ENCODE data around the gene PLA2G4B.

Gene PLA2G4B

DNA sequence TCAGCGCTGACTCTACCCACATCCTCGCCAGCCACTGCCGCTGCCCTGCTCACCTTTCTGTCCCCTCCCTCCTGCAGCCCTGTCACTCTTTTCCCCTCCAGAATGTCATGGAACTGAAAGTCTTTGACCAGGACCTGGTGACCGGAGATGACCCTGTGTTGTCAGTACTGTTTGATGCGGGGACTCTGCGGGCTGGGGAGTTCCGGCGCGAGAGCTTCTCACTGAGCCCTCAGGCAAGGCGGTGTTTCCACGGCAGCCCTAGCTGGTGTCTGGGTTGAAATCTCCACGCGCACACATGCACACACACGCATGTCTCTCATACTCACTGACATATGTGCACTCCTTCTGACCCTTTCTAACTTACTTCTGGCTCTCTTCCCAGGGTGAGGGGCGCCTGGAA, 2.0 kb downstream of the PLA2G4B start:
- H3K36me3 ChIP-seq (ENCODE audit: low read depth) = peaks cover 12% of the 10 kb centered on the region; the same call in 1 of the 2 replicates
- no peaks in the 10 kb centered on the region for H3K27me3 ChIP-seq (ENCODE audit: insufficient read depth, poor library complexity, severe bottlenecking)
- no peak for DNase-seq (ENCODE audit: low spot score)
- TF ChIP-seq, protein P1, sequence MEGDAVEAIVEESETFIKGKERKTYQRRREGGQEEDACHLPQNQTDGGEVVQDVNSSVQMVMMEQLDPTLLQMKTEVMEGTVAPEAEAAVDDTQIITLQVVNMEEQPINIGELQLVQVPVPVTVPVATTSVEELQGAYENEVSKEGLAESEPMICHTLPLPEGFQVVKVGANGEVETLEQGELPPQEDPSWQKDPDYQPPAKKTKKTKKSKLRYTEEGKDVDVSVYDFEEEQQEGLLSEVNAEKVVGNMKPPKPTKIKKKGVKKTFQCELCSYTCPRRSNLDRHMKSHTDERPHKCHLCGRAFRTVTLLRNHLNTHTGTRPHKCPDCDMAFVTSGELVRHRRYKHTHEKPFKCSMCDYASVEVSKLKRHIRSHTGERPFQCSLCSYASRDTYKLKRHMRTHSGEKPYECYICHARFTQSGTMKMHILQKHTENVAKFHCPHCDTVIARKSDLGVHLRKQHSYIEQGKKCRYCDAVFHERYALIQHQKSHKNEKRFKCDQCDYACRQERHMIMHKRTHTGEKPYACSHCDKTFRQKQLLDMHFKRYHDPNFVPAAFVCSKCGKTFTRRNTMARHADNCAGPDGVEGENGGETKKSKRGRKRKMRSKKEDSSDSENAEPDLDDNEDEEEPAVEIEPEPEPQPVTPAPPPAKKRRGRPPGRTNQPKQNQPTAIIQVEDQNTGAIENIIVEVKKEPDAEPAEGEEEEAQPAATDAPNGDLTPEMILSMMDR (IDR thresholded peaks at IDR 0.05; ENCODE audit: poor library complexity, severe bottlenecking) = no peak
- H3K4me1 ChIP-seq (ENCODE audit: insufficient read depth, poor library complexity, severe bottlenecking) = peaks cover 7% of the 10 kb centered on the region
- no peak for ATAC-seq (ENCODE audit: low read depth)
- H3K4me3 ChIP-seq (ENCODE audit: severe bottlenecking) = no peak overlapping the region
- no peaks in the 10 kb centered on the region for H3K9me3 ChIP-seq (ENCODE audit: severe bottlenecking)
- no peak overlapping the region for H3K27ac ChIP-seq (ENCODE audit: poor library complexity, severe bottlenecking)

DNA sequence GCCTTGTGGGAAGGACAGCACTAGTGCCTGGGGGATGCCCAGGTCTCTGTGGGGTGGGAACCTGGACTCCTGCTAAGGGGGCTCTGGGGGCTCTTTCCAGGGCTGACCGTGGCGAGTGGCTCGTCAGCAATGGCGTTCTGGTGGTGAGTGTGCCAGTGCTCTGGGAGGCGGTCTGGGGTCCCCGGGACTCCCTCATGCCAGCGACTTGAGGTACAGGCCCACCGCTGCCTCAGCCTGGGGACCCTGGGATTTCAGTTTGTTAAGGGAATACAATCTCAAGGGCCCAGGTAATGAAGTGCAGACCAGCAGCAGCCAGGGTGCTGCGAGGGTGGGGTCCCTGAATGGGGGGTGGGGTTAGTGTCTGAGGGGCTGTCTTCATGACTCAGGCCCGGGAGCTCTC, 2.5 kb downstream of the PLA2G4B start:
- no peak overlapping the region for H3K27ac ChIP-seq (ENCODE audit: poor library complexity, severe bottlenecking)
- peaks cover 7% of the 10 kb centered on the region for H3K4me1 ChIP-seq (ENCODE audit: insufficient read depth, poor library complexity, severe bottlenecking)
- no peak overlapping the region for H3K4me3 ChIP-seq (ENCODE audit: severe bottlenecking)
- ATAC-seq (ENCODE audit: low read depth) (no peak), DNase-seq (ENCODE audit: low spot score) (no peak)
- H3K27me3 ChIP-seq (ENCODE audit: insufficient read depth, poor library complexity, severe bottlenecking) = no peaks in the 10 kb centered on the region
- H3K36me3 ChIP-seq (ENCODE audit: low read depth) = peaks cover 12% of the 10 kb centered on the region; the same call in 1 of the 2 replicates
- no peaks in the 10 kb centered on the region for H3K9me3 ChIP-seq (ENCODE audit: severe bottlenecking)
- TF ChIP-seq, protein P1 (IDR thresholded peaks at IDR 0.05; ENCODE audit: poor library complexity, severe bottlenecking) = no peak

DNA sequence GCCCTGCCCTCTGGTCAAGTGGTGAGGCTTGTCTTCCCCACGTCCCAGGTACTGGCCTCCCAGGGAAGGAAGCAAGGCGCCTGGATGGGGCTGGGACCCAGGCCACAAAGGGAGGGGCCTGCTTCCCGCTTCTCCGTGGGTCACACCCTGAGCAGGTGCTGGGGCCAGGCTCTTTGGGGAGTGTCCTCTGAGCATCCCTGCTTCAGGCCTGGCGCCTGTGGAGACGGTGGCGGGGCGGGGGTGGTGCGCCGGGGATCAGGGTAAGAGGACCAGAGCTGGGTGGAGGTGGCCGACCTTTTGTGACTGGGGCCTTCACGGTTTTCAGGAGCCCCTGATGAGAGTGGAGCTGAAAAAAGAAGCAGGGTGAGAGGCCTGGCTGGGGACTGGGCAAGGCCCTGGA, 3.6 kb downstream of the PLA2G4B start:
- ATAC-seq (ENCODE audit: low read depth) = no peak
- H3K27me3 ChIP-seq (ENCODE audit: insufficient read depth, poor library complexity, severe bottlenecking) = no peaks in the 10 kb centered on the region
- H3K27ac ChIP-seq (ENCODE audit: poor library complexity, severe bottlenecking) = no peak overlapping the region
- peaks cover 12% of the 10 kb centered on the region; the same call in 1 of the 2 replicates for H3K36me3 ChIP-seq (ENCODE audit: low read depth)
- no peaks in the 10 kb centered on the region for H3K9me3 ChIP-seq (ENCODE audit: severe bottlenecking)
- H3K4me1 ChIP-seq (ENCODE audit: insufficient read depth, poor library complexity, severe bottlenecking) = peaks cover 7% of the 10 kb centered on the region
- DNase-seq (ENCODE audit: low spot score) = no peak
- TF ChIP-seq, protein P1 (IDR thresholded peaks at IDR 0.05; ENCODE audit: poor library complexity, severe bottlenecking) = no peak
- no peak overlapping the region for H3K4me3 ChIP-seq (ENCODE audit: severe bottlenecking)

DNA sequence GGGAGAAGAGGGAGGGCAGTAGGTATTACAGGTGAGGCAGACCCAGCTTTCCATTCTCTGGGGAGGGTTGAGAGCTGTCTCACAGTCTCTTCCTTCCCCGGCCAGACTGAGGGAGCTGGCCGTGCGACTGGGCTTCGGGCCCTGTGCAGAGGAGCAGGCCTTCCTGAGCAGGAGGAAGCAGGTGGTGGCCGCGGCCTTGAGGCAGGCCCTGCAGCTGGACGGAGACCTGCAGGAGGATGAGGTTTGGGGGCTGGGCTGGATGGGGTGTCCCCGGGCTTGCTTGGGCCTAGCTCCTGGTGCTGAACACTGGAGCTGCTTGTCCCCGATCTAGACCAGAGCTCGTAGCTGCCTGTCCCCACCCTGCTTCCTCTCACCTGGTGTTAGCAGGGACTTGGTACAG, 4.9 kb downstream of the PLA2G4B start:
- Histone ChIP-seq H3K9me3 (ENCODE audit: severe bottlenecking) (no peaks in the 10 kb centered on the region), H3K36me3 (ENCODE audit: low read depth) (0 out of 2 replicates have a peak, but pooled peaks cover 6% of the 10 kb centered on the region), H3K27me3 (ENCODE audit: insufficient read depth, poor library complexity, severe bottlenecking) (no peaks in the 10 kb centered on the region), H3K27ac (ENCODE audit: poor library complexity, severe bottlenecking) (no peak overlapping the region), H3K4me1 (ENCODE audit: insufficient read depth, poor library complexity, severe bottlenecking) (peaks cover 2% of the 10 kb centered on the region), H3K4me3 (ENCODE audit: severe bottlenecking) (no peak overlapping the region)
- DNase-seq (ENCODE audit: low spot score) (no peak), ATAC-seq (ENCODE audit: low read depth) (no peak; the same call in 2 of the 3 replicates)
- TF ChIP-seq, protein P1 (IDR thresholded peaks at IDR 0.05; ENCODE audit: poor library complexity, severe bottlenecking) = no peak

DNA sequence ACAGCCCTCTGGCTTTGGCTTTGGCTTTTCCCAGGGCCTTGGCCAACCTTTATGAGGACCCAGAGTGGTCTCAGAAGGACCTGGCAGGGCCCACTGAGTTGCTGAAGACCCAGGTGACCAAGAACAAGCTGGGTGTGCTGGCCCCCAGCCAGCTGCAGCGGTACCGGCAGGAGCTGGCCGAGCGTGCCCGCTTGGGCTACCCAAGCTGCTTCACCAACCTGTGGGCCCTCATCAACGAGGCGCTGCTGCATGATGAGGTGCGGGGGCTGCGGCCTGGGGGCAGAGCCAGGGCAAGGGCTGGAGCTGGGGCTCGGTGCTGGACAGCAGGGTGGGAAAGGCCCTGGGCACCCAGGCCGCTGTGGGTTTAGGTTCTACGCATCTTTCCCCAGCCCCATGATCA, 6.2 kb downstream of the PLA2G4B start:
- peaks cover 8% of the 10 kb centered on the region for H3K4me1 ChIP-seq (ENCODE audit: insufficient read depth, poor library complexity, severe bottlenecking)
- no peak overlapping the region for H3K27ac ChIP-seq (ENCODE audit: poor library complexity, severe bottlenecking)
- H3K27me3 ChIP-seq (ENCODE audit: insufficient read depth, poor library complexity, severe bottlenecking) = no peaks in the 10 kb centered on the region
- DNase-seq (ENCODE audit: low spot score) (no peak), ATAC-seq (ENCODE audit: low read depth) (no peak)
- TF ChIP-seq, protein P1 (IDR thresholded peaks at IDR 0.05; ENCODE audit: poor library complexity, severe bottlenecking) = no peak
- no peak overlapping the region for H3K4me3 ChIP-seq (ENCODE audit: severe bottlenecking)
- no peaks in the 10 kb centered on the region for H3K9me3 ChIP-seq (ENCODE audit: severe bottlenecking)
- H3K36me3 ChIP-seq (ENCODE audit: low read depth) = 0 out of 2 replicates have a peak, but pooled peaks cover 6% of the 10 kb centered on the region

All from RWPE2 (cell line).